HG03354 (cell line): ENCODE measurements around the gene NHSL1.

Experiments
- ATAC-seq: cut with Tn5 transposase; IDR thresholded peaks from one replicate; pipeline ENCODE4 v1.9.1; 2021; ENCODE audit warnings: mild to moderate bottlenecking; ENCODE audit not compliant: unreplicated experiment, poor library complexity, severe bottlenecking

Gene NHSL1

DNA sequence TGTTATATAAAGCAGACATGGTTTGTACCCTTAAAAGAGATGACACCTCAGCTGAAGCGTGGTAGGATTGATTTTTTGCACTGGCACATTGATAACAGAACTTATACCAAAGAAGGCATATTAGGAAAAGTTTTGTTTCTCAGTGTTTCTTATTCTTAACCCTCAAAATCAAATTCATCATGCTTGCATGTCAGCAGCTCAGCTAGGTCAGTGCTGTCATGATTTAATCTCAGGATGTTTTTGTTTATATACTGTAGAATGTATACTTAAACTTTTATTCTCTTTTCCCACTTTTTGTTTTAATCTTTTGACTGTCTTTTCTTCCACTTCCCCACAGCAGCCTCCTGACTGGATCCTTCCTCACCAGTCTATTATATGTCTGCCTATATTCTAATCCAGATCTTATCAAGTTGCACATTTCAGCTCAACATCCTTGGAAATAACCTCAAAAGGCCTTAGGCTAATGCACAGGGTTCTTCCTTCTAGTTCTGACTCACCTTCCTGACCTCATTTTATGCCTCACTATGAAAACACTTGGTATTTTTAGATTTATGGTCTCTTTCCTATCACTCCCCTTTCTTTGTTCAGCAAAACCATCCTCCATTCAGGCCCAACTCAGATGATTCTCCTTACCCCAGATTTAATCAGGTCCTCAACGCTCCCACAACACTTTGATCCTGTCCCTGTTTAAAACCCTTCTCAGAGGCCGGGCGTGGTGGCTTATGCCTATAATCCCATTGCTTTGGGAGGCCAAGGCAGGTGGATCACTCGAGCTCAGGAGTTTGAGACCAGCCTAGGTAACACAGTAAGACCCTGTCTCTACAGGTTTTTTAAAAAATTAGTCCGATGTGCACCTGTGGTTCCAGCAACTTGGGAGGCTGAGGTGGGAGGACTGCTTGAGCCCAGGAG, 88.1 kb downstream of the NHSL1 start:
- ATAC-seq, result peak; percentile 55

- ATAC-seq, result no peak
Observed at GRCh38 chr6:138410048-138410735, 89.1 kb downstream of the NHSL1 start.

- ATAC-seq, result no peak
Observed at GRCh38 chr6:138406443-138406842, 92.9 kb downstream of the NHSL1 start.

GRCh38 chr6:138405816-138406413, 93.4 kb downstream of the NHSL1 start:
- no peak for ATAC-seq

- ATAC-seq, result peak; percentile 5
Observed at GRCh38 chr6:138404666-138405337, 94.5 kb downstream of the NHSL1 start.

GRCh38 chr6:138403801-138404665, 95.3 kb downstream of the NHSL1 start, which contains the start of gene HEBP2:
HEBP2 (plus strand) TSS chr6:138404223; CDS start chr6:138404496, 273 bp downstream.
- peak; percentile 84 for ATAC-seq

DNA sequence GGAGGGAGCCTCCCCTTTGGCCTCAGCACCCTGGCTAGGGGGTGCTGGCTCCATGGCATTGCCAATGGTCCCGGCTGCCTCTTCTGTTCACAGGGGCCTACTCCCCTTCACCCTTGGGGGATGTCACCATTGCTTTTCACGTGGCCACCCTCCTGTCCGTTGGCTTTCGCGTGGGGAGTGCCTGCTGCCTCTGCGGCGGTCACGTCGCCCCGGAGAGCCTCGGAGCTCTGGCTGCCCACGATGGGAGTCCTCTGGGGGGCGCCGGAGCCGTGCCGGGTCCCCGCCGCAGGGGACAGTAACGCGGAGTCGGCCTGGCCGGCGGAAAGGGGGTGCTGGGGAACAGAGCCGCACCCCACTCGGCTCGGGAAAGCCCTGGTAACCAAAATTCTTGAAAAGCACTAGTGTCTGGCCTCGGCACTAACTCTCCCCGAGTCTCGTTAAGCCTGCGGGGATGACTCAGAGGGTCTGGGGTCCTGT, 95.9 kb downstream of the NHSL1 start:
- ATAC-seq, result peak; percentile 25

DNA sequence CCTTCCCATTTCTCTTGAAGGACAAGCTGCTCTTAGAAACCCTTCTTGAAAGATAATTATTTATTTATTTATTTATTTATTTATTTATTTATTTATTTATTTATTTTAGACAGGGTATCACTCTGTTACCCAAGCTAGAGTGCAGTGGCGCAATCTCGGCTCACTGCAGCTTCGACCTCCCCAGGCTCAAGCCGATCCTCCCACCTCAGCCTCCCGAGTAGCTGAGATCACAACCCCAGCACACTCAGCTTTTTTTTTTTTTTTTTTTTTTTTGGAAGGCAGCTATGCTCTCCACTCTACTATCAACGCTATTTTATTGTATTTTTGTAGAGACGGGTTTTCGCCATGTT, 96.5 kb downstream of the NHSL1 start:
- ATAC-seq, result no peak

DNA sequence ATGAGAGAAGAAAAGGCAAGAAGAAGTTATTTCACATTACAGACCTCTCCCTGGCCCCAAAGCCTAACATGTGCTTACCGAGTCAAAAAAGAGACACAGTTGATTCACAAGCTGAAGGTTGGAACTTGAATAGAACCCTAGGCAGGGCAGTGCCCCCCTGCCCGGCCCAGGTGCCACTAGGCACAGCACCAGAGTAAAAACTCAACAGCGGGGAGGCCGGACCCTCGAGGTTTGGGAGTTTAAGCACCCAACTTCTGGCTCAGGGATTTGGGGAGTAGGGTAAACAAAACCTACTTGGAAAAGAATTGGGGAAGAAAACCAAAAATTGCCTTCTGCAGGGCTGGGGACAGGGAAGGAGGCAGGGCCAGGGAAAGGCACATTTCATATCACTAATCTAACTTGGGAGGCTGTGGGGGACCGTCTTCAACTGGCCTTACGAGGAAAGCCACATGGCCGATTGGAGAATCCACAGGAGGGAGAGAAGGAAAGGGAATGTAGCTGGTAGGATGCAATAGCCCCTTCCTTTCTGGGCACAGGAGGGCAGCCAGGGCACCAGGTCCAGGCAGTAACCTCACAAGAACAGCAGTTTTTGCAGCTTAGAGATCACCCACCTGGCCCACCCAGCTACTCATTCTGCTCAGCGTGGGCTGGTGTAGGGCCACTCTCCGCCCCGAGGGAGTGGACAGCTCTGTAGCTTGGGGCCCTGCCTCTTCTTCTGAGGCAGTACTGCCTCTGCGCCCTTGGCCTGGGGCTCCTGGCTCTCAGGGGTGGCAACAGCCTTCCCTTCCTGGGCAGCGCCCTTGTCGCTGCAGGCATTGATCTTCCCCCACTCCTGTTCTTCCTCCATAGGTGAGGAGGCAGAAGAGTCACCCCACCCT, 97.1 kb downstream of the NHSL1 start:
- no peak for ATAC-seq

DNA sequence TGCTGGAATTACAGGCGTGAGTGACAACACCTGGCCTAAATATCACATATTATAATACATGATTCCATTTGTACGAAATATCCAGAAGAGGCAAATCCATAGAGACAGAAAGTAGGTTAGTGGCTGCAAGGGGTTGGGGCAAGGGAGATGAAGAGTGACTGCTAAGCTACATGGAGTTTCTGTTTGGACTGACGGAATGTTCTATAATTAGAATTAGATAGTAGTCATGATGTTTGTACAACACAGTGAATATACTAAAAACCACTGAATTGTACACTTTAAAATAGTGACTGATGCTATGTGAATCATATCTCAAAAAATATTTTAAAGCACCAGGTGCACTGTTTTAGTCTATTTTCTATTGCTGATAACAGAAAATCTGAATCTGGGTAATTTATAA, 99.0 kb downstream of the NHSL1 start:
- ATAC-seq, result no peak

DNA sequence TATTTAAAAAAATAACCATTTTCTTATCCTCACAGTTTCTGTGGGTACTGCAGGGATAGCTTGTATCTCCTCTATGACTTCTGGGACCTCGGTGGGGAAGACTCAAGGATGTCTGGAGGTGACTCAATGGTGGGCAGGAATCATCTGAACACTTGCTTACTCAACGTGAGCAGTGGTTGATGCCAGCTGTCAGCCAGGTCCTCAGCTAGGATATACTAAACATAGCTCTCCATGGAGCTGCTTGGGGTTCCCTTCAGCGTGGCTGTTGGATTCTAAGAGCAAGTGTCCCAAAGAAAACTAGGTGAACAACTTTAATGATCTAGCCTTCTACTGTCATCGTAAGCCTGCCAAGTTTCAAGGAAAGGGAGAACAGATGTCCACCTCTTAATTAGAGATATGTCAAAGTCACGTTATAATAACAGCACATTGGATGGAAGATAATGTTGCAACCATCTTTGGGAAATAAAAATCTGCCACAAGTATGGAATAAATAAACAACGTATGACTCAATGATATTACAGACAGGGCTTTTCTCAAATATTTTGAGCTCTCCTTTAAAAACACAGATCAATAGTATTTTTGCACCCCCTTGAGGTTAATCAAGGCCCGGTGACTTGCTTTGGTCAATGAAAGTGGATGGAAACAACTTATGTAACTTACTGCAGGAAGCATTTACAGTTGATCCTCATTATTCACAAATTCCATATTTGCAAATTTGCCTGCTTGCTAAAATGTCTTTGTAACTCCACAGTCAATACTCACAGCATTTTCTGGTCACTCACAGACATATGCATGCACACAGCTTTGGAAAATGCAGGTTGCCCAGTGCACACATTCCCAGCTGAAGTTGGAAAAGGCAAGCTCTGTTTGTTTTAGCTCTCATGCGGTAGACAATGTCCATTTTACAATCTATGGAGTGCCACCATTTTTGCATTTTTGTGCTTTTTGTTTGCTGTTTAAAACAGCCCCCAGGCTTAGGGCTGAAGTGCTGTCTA, 101.9 kb downstream of the NHSL1 start:
- no peak for ATAC-seq

DNA sequence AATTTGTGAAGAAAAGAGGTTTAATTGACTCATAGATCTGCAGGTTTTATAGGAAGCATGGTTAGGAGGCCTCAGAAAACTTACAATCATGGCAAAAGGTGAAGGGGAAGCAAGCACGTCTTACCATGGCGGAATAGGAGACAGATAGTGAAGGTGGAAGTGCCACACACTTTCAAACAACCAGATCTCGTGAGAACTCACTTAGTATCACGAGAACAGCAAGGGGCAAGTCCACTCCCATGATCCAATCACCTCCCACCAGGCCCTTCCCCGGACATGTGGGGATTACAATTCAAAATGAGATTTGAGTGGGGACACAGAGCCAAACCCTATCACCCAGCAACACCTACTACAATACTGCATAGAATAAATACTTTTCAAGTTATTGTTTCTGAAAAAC, 102.6 kb downstream of the NHSL1 start:
- no peak for ATAC-seq

GRCh38 chr6:138393871-138394783, 105.2 kb downstream of the NHSL1 start:
- ATAC-seq, result no peak

DNA sequence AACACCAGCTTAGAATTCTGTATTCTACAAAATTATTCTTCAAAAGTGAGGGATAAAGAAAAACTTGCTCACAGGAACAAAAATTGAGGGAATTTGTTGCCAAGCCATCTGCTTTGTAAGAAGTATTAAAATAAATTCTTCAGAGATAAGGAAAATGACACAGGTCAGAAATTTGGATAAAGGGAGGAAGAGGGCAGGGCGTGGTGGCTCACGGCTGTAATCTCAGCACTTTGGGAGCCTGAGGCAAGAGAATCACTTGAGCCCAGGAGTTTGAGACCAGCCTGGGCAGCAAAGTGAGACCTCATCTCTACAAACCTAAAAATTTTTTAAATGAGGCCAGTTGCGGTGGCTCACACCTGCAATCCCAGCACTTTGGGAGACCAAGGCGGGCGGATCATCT, 109.7 kb downstream of the NHSL1 start:
- ATAC-seq, result no peak

- no peak for ATAC-seq
Observed at GRCh38 chr6:138387577-138388368, 111.5 kb downstream of the NHSL1 start.
